ENCODE data around the gene POC1B. TPM values are rescaled to one million over a fixed set of nuclear protein-coding genes. Genes with fewer than 3 reads are reported as not detected.

POC1B gene
- total RNA-seq, 4 donors from 2014 or later, result 24.3 to 42.9 (median 31.1) TPM

DNA sequence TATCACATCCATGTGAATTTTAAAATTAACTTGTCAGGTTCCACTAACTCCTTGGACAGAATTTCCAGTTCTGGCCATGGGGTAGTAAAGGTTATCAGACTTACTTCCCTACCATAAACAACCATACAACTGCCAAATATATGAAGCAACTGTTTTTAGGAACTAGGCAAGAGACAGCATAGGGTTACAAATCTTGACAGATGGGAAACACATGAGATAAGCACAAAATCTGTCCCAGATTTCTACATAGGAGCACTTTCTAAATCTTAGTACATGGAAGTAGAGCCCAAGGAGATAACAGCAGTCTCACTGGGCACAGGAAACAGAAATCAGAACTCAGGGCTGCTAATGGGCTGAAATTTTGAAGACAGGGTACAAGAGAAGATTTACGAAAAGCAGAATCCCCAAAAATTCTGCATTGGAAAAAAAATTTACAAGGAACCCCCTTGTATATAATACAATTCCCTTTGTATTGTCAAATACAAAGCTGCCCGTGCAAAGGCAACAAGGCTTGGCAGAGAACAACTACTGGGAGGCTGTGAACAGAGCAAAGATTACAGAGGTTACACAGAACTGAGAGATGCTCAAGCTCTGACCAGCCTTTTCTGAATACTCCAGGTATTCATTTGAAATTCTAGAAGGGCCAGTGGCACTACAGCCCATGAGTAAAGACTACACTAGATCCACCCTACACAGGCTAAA lies 44.5 kb downstream of the POC1B start:
- Histone ChIP-seq H3K27ac (no peak overlapping the region), H3K27me3 (no peaks in the 10 kb centered on the region), H3K4me1 (no peaks in the 10 kb centered on the region), H3K9me3 (no peaks in the 10 kb centered on the region), H3K36me3 (no peaks in the 10 kb centered on the region), H3K4me3 (no peak overlapping the region)
- DNase-seq, result no peak
- no peak for TF ChIP-seq POLR2A (IDR thresholded peaks at IDR 0.05)
- TF ChIP-seq, protein P1, sequence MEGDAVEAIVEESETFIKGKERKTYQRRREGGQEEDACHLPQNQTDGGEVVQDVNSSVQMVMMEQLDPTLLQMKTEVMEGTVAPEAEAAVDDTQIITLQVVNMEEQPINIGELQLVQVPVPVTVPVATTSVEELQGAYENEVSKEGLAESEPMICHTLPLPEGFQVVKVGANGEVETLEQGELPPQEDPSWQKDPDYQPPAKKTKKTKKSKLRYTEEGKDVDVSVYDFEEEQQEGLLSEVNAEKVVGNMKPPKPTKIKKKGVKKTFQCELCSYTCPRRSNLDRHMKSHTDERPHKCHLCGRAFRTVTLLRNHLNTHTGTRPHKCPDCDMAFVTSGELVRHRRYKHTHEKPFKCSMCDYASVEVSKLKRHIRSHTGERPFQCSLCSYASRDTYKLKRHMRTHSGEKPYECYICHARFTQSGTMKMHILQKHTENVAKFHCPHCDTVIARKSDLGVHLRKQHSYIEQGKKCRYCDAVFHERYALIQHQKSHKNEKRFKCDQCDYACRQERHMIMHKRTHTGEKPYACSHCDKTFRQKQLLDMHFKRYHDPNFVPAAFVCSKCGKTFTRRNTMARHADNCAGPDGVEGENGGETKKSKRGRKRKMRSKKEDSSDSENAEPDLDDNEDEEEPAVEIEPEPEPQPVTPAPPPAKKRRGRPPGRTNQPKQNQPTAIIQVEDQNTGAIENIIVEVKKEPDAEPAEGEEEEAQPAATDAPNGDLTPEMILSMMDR (IDR thresholded peaks at IDR 0.05), result no peak

DNA sequence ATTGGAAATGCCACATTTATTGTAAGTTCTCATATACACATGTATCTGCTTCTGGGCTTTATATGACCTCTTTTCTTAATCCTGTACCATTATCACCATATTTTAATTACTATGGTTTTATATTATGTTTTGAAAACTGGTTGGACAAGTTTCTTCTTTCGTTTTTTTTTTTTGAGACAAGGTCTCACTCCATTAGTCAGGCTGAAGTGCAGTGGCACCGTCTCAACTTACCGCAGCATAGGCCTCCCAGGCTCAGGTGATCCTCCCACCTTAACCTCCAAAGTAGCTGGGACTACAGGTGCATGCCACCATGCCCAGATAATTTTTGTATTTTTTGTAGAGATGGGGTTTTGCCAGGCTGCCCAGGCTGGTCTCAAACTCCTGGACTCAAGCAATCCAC lies 45.9 kb downstream of the POC1B start:
- H3K27ac ChIP-seq, result no peak overlapping the region
- H3K9me3 ChIP-seq, result no peaks in the 10 kb centered on the region
- no peaks in the 10 kb centered on the region for H3K27me3 ChIP-seq
- TF ChIP-seq, protein P1 (IDR thresholded peaks at IDR 0.05), result no peak
- TF ChIP-seq POLR2A (IDR thresholded peaks at IDR 0.05), result no peak
- H3K4me1 ChIP-seq, result no peaks in the 10 kb centered on the region
- no peaks in the 10 kb centered on the region for H3K36me3 ChIP-seq
- H3K4me3 ChIP-seq, result no peak overlapping the region
- DNase-seq, result no peak

DNA sequence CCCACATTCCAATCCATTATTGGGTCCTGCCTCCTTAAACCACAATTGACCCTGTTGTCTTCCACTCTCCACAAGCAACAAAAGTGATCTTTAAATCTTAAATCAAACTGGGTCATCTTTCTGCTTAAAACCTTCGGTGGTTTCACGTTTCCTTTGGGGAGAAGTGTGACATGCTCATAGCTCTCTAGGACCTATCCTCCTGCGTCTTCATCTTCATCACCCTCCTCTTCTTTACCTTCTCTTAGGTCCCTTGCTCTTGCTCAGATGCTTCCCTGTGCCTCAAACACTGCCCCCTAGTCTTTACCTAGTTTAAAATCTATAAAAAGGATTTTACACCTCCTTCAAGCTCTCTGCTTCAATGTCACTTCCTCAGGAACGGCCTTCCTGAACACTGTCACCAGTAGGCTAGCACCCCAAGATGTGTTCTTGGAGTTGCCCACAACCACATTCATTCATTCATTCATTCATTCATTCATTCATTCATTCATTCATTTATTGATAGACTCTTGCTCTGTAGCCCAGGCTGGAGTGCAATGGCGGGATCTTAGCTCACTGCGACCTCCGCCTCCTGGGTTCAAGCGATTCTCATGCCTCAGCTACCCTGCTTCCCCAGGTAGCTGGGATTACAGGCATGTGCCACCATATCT lies 48.1 kb downstream of the POC1B start:
- H3K9me3 ChIP-seq, result no peaks in the 10 kb centered on the region
- DNase-seq, result no peak
- H3K27ac ChIP-seq, result no peak overlapping the region
- TF ChIP-seq POLR2A (IDR thresholded peaks at IDR 0.05), result no peak
- TF ChIP-seq, protein P1 (IDR thresholded peaks at IDR 0.05), result no peak
- H3K36me3 ChIP-seq, result no peaks in the 10 kb centered on the region
- no peaks in the 10 kb centered on the region for H3K27me3 ChIP-seq
- H3K4me3 ChIP-seq, result no peak overlapping the region
- no peaks in the 10 kb centered on the region for H3K4me1 ChIP-seq

DNA sequence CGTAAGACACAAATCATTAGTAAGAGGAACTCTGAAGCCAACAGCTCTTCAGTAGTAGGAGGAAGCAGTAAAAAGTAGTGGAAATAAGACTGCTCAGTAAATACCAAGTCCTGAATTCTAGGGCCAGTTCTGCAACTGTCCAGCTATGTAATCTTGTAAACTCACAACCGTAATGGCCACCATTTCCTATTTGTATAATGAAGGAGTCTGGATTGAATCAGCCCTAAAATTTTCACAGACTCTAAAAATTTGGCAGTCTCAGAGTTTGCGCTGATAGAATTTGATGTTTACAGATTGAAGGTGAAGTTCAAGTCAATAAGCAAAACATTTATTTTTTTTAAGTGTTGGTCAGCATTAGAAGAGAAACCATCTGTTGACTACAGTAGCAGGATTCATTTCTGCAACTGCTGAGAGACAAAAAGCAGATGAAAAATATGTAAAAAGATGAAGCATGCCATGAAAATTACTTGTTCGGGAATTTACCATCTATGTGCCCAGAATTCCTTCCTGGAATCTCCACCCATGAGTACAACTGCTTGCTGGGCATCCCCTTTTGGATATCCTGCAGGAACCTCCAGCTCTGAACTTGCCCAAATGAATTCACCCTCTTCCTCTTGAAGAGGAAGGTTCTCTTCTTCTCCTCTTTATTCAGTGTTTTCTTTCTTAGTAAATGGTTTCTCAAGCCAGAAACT lies 48.8 kb downstream of the POC1B start:
- H3K27me3 ChIP-seq, result no peaks in the 10 kb centered on the region
- no peak for TF ChIP-seq POLR2A (IDR thresholded peaks at IDR 0.05)
- TF ChIP-seq, protein P1 (IDR thresholded peaks at IDR 0.05), result no peak

DNA sequence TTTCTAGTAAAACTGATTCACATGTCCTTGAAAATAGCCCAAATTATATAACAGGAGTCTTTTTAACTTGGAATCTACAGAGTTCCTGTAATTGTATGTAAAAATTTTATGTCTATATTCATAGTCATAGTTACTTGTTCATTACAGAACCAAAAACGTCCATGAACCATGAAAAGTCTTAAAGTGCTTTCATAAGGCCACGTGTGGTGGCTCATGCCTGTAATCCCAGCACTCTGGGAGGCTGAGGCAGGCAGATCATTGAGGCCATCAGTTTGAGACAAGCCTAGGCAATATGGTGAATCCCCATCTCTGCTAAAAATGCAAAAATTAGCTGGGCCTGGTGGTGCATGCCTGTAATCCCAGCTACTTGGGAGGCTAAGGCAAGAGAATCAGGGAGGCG lies 49.6 kb downstream of the POC1B start:
- DNase-seq, result no peak
- Histone ChIP-seq H3K27me3 (no peaks in the 10 kb centered on the region), H3K4me3 (no peak overlapping the region), H3K4me1 (no peaks in the 10 kb centered on the region), H3K9me3 (no peaks in the 10 kb centered on the region), H3K27ac (no peak overlapping the region), H3K36me3 (no peaks in the 10 kb centered on the region)
- no peak for TF ChIP-seq POLR2A (IDR thresholded peaks at IDR 0.05)
- TF ChIP-seq, protein P1 (IDR thresholded peaks at IDR 0.05), result no peak

More for the DNA sequence above, 48.8 kb downstream of the POC1B start:
- Histone ChIP-seq H3K4me3 (no peak overlapping the region), H3K4me1 (no peaks in the 10 kb centered on the region), H3K9me3 (no peaks in the 10 kb centered on the region), H3K27ac (no peak overlapping the region), H3K36me3 (no peaks in the 10 kb centered on the region)
- DNase-seq, result no peak

All from Peyer's patch (tissue), 4 donors.